Measurements from ENCODE around the gene RPRML.

- TF ChIP-seq EZH2 (IDR thresholded peaks at IDR 0.05; ENCODE audit: insufficient read depth, poor library complexity, severe bottlenecking) (no peak), EZH2phosphoT487 (IDR thresholded peaks at IDR 0.05; ENCODE audit: insufficient read depth, low read depth) (no peak)
Measured at GRCh38 chr17:47013341-47013740, 34.3 kb upstream of the RPRML start.
